Stimulated activated CD8-positive, alpha-beta memory T cell treated with anti-CD3 and anti-CD28 coated beads, Interleukin-12 subunit alpha, Interleukin-12 subunit beta, amount 100 ng/mL, for 4 hours (primary cell): ENCODE measurements around the gene TMEM165.

Source experiments
- DNase-seq: peaks from one replicate; pipeline ENCODE4 v3.0.0-alpha.2; 2020; ENCODE audit warnings: low read depth

TMEM165 gene

GRCh38 chr4:55367084-55367722 lies 28.6 kb upstream of the TMEM165 start:
- DNase-seq = no peak

GRCh38 chr4:55369968-55370367 lies 25.8 kb upstream of the TMEM165 start:
- DNase-seq = no peak

GRCh38 chr4:55372259-55372658 lies 23.5 kb upstream of the TMEM165 start:
- no peak for DNase-seq

- no peak for DNase-seq
Observed at GRCh38 chr4:55373461-55373860, 22.3 kb upstream of the TMEM165 start.

- DNase-seq = no peak
Observed at GRCh38 chr4:55376698-55377097, 19.1 kb upstream of the TMEM165 start.

GRCh38 chr4:55378617-55379467 lies 16.9 kb upstream of the TMEM165 start:
- DNase-seq = no peak

GRCh38 chr4:55380576-55380975 lies 15.2 kb upstream of the TMEM165 start:
- no peak for DNase-seq

GRCh38 chr4:55381502-55381901 lies 14.3 kb upstream of the TMEM165 start:
- no peak for DNase-seq

- no peak for DNase-seq
Observed at GRCh38 chr4:55382488-55383003, 13.2 kb upstream of the TMEM165 start.

- DNase-seq = no peak
Observed at GRCh38 chr4:55385201-55385649, 10.5 kb upstream of the TMEM165 start.

- DNase-seq = no peak
Observed at GRCh38 chr4:55386073-55386472, 9.7 kb upstream of the TMEM165 start.

GRCh38 chr4:55386840-55387239 lies 8.9 kb upstream of the TMEM165 start:
- DNase-seq = no peak

GRCh38 chr4:55393461-55394320 lies 2.1 kb upstream of the TMEM165 start:
- no peak for DNase-seq

- DNase-seq = no peak
Observed at GRCh38 chr4:55395218-55395528, 584 bp upstream of the TMEM165 start.

- DNase-seq = peak; percentile 2
Observed at GRCh38 chr4:55396308-55397125, 760 bp downstream of the TMEM165 start.

- DNase-seq = no peak
Observed at GRCh38 chr4:55397126-55397436, 1.3 kb downstream of the TMEM165 start.

GRCh38 chr4:55397520-55398321 lies 2.0 kb downstream of the TMEM165 start:
- no peak for DNase-seq

GRCh38 chr4:55398461-55398860 lies 2.7 kb downstream of the TMEM165 start:
- DNase-seq = no peak

GRCh38 chr4:55398966-55399365 lies 3.2 kb downstream of the TMEM165 start:
- DNase-seq = no peak

GRCh38 chr4:55399581-55399980 lies 3.8 kb downstream of the TMEM165 start:
- no peak for DNase-seq

- DNase-seq = no peak
Observed at GRCh38 chr4:55405073-55405472, 9.3 kb downstream of the TMEM165 start.
